ENCODE data around the gene ERMP1.
"Not testable (repeated sequence)": the region's sequence is repeated elsewhere in the genome, so short reads cannot be mapped to it uniquely, and the experiment has no call there.

ERMP1 gene

GRCh38 chr9:5784526-5785315, 48.2 kb downstream of the ERMP1 start:
- Histone ChIP-seq H3K4me1 (ENCODE audit: insufficient read depth, low read length) (no peaks in the 10 kb centered on the region), H3K4me3 (ENCODE audit: low read depth in 1 of 2, low read length in 2 of 2) (no peak overlapping the region), H3K36me3 (ENCODE audit: insufficient read depth, low read length) (peaks cover 20% of the 10 kb centered on the region), H3K9me3 (ENCODE audit: insufficient read depth, low read length, severe bottlenecking) (no peaks in the 10 kb centered on the region), H3K27ac (ENCODE audit: low read length) (no peak overlapping the region), H3K27me3 (ENCODE audit: insufficient read depth, low read length, poor library complexity) (no peaks in the 10 kb centered on the region), H3K4me2 (ENCODE audit: insufficient read depth, low read length) (no peak overlapping the region), H2AFZ (ENCODE audit: low read depth, low read length) (no peak overlapping the region), H3K79me2 (ENCODE audit: insufficient read depth, low read length) (no peaks in the 10 kb centered on the region), H3K9ac (ENCODE audit: low read depth, low read length) (no peak overlapping the region), H4K20me1 (ENCODE audit: insufficient read depth, low read length) (no peaks in the 10 kb centered on the region)
- DNase-seq = no peak
- TF ChIP-seq EZH2 (IDR thresholded peaks at IDR 0.05; ENCODE audit: borderline replicate concordance, low read depth, low read length, severe bottlenecking) (no peak), CTCF (IDR thresholded peaks at IDR 0.05; ENCODE audit: borderline replicate concordance, extremely low read depth, low read length, poor library complexity, severe bottlenecking) (no peak)
- no peak for ATAC-seq (ENCODE audit: insufficient read depth, low read depth)

- Histone ChIP-seq H3K36me3 (ENCODE audit: insufficient read depth, low read length) (peaks cover 27% of the 10 kb centered on the region), H3K27ac (ENCODE audit: low read length) (no peak overlapping the region), H3K27me3 (ENCODE audit: insufficient read depth, low read length, poor library complexity) (no peaks in the 10 kb centered on the region), H3K4me2 (ENCODE audit: insufficient read depth, low read length) (no peak overlapping the region), H3K79me2 (ENCODE audit: insufficient read depth, low read length) (no peaks in the 10 kb centered on the region), H2AFZ (ENCODE audit: low read depth, low read length) (no peak overlapping the region), H3K9me3 (ENCODE audit: insufficient read depth, low read length, severe bottlenecking) (no peaks in the 10 kb centered on the region), H3K4me1 (ENCODE audit: insufficient read depth, low read length) (no peaks in the 10 kb centered on the region), H3K9ac (ENCODE audit: low read depth, low read length) (no peak overlapping the region), H3K4me3 (ENCODE audit: low read depth in 1 of 2, low read length in 2 of 2) (no peak overlapping the region), H4K20me1 (ENCODE audit: insufficient read depth, low read length) (no peaks in the 10 kb centered on the region)
- ATAC-seq (ENCODE audit: insufficient read depth, low read depth) = no peak
- no peak for TF ChIP-seq CTCF (IDR thresholded peaks at IDR 0.05; ENCODE audit: borderline replicate concordance, extremely low read depth, low read length, poor library complexity, severe bottlenecking)
- TF ChIP-seq EZH2 (IDR thresholded peaks at IDR 0.05; ENCODE audit: borderline replicate concordance, low read depth, low read length, severe bottlenecking) = no peak
- no peak for DNase-seq
These were observed 48.9 kb downstream of the ERMP1 start for GRCh38 chr9:5783982-5784381.

GRCh38 chr9:5783420-5783819, 49.5 kb downstream of the ERMP1 start:
- H3K27ac ChIP-seq (ENCODE audit: low read length); H3K27me3 ChIP-seq (ENCODE audit: insufficient read depth, low read length, poor library complexity); H2AFZ ChIP-seq (ENCODE audit: low read depth, low read length); H3K4me1 ChIP-seq (ENCODE audit: insufficient read depth, low read length); DNase-seq; H3K4me2 ChIP-seq (ENCODE audit: insufficient read depth, low read length); H4K20me1 ChIP-seq (ENCODE audit: insufficient read depth, low read length); H3K79me2 ChIP-seq (ENCODE audit: insufficient read depth, low read length); H3K4me3 ChIP-seq (ENCODE audit: low read depth in 1 of 2, low read length in 2 of 2); H3K9ac ChIP-seq (ENCODE audit: low read depth, low read length); H3K9me3 ChIP-seq (ENCODE audit: insufficient read depth, low read length, severe bottlenecking); ATAC-seq (ENCODE audit: insufficient read depth, low read depth): not testable (repeated sequence)
- peaks cover 33% of the 10 kb centered on the region for H3K36me3 ChIP-seq (ENCODE audit: insufficient read depth, low read length)

GRCh38 chr9:5779705-5780218, 53.2 kb downstream of the ERMP1 start:
- H3K36me3 ChIP-seq (ENCODE audit: insufficient read depth, low read length) = peaks cover 41% of the 10 kb centered on the region
- H3K9ac ChIP-seq (ENCODE audit: low read depth, low read length) = not testable (repeated sequence)

More at GRCh38 chr9:5779705-5780218, 53.2 kb downstream of the ERMP1 start:
- not testable (repeated sequence) for H4K20me1 ChIP-seq (ENCODE audit: insufficient read depth, low read length); H3K4me2 ChIP-seq (ENCODE audit: insufficient read depth, low read length); H3K4me3 ChIP-seq (ENCODE audit: low read depth in 1 of 2, low read length in 2 of 2); ATAC-seq (ENCODE audit: insufficient read depth, low read depth); H2AFZ ChIP-seq (ENCODE audit: low read depth, low read length); H3K4me1 ChIP-seq (ENCODE audit: insufficient read depth, low read length); H3K27ac ChIP-seq (ENCODE audit: low read length); DNase-seq; H3K27me3 ChIP-seq (ENCODE audit: insufficient read depth, low read length, poor library complexity); H3K79me2 ChIP-seq (ENCODE audit: insufficient read depth, low read length); H3K9me3 ChIP-seq (ENCODE audit: insufficient read depth, low read length, severe bottlenecking)

Measured in DND-41 (cell line).